SU-DHL-6 (cell line): ENCODE data around the gene SMAD1.

Experiments used
- H2AFZ ChIP-seq: fragments of 200-600 bp; sonication (generic); 2 replicates; pipeline ENCODE4 v1.6.1; 2014; ENCODE audit warnings: low read depth, mild to moderate bottlenecking, moderate library complexity, mixed read lengths, antibody characterized with exemption, low read length; ENCODE audit not compliant: severe bottlenecking
- H3F3A ChIP-seq: fragments of 200-600 bp; shearing (Covaris generic); 2 replicates; pipeline ENCODE4 v1.6.0; 2016; ENCODE audit warnings: antibody characterized with exemption, mild to moderate bottlenecking; ENCODE audit not compliant: insufficient read depth
- H3K27ac ChIP-seq: fragments of 200-600 bp; sonication (generic); 2 replicates; pipeline ENCODE4 v1.5.1; 2016; ENCODE audit warnings: low read depth, mild to moderate bottlenecking, low read length, moderate library complexity, mixed read lengths
- H3K27me3 ChIP-seq: fragments of 200-600 bp; sonication (generic), shearing (Covaris generic); 2 replicates; pipeline ENCODE4 v1.6.0; 2014; ENCODE audit warnings: mild to moderate bottlenecking, low read length
- H3K36me3 ChIP-seq: fragments of 200-600 bp; sonication (generic); 2 replicates; pipeline ENCODE4 v1.6.1; 2014; ENCODE audit warnings: mild to moderate bottlenecking, low read length, mixed read lengths
- H3K4me2 ChIP-seq: fragments of 300-600, 200-600 bp; shearing (Covaris generic), sonication (generic); 2 replicates; pipeline ENCODE4 v1.6.0; 2014; ENCODE audit warnings: low read length, low read depth, mild to moderate bottlenecking; ENCODE audit not compliant: poor library complexity, severe bottlenecking
- H3K4me3 ChIP-seq: fragments of 200-600 bp; sonication (generic); 2 replicates; pipeline ENCODE4 v1.5.1; 2014; ENCODE audit warnings: antibody characterized with exemption, low read length, mild to moderate bottlenecking, mixed read lengths; ENCODE audit not compliant: insufficient read depth, poor library complexity, severe bottlenecking
- H3K79me2 ChIP-seq: fragments of 200-600 bp; sonication (generic); 2 replicates; pipeline ENCODE4 v1.6.1; 2014; ENCODE audit warnings: mild to moderate bottlenecking, low read length, moderate library complexity; ENCODE audit not compliant: insufficient read depth
- H3K9ac ChIP-seq: fragments of 200-600 bp; sonication (generic); 2 replicates; pipeline ENCODE4 v1.7.0; 2014; ENCODE audit warnings: mild to moderate bottlenecking, low read length
- H3K9me2 ChIP-seq: fragments of 200-600 bp; sonication (generic); replicated peaks from 2 replicates; pipeline ENCODE4 v1.6.1; 2014; ENCODE audit warnings: low read length; ENCODE audit not compliant: insufficient read depth
- H3K9me3 ChIP-seq: fragments of 200-600 bp; sonication (generic); 2 replicates; pipeline ENCODE4 v1.6.1; 2014; ENCODE audit warnings: low read length, mixed read lengths; ENCODE audit not compliant: insufficient read depth
- H4K20me1 ChIP-seq: fragments of 200-600 bp; sonication (generic); 2 replicates; pipeline ENCODE4 v1.6.1; 2014; ENCODE audit warnings: low read depth, mild to moderate bottlenecking, antibody characterized with exemption, low read length, moderate library complexity, mixed read lengths
- CTCF ChIP-seq: fragments of 200-600 bp; sonication (generic); IDR thresholded peaks from one replicate; pipeline ENCODE4 v1.5.1; 2017; ENCODE audit warnings: antibody characterized with exemption, mild to moderate bottlenecking, low read length, moderate library complexity; ENCODE audit not compliant: insufficient read depth, poor library complexity, severe bottlenecking
- EZH2phosphoT487 ChIP-seq: fragments of 200-600 bp; sonication (generic), shearing (Covaris generic); conservative IDR thresholded peaks from 2 replicates; pipeline ENCODE4 v1.6.1; 2018; ENCODE audit warnings: mild to moderate bottlenecking, antibody characterized with exemption, low read length, moderate library complexity, mixed read lengths

Gene SMAD1

GRCh38 chr4:145497199-145498149, 15.8 kb downstream of the SMAD1 start:
- Histone ChIP-seq H3K79me2 (no peaks in the 10 kb centered on the region), H3K4me2 (no peak overlapping the region), H3K27me3 (no peaks in the 10 kb centered on the region), H4K20me1 (no peaks in the 10 kb centered on the region), H3K36me3 (no peaks in the 10 kb centered on the region), H3K9me3 (no peaks in the 10 kb centered on the region), H3K27ac (no peak overlapping the region), H3K9ac (no peak overlapping the region), H3K4me3 (no peak overlapping the region), H2AFZ (no peak overlapping the region), H3F3A (no peaks in the 10 kb centered on the region), H3K9me2 (no peaks in the 10 kb centered on the region)
- TF ChIP-seq CTCF (no peak), EZH2phosphoT487 (no peak)

GRCh38 chr4:145498430-145498829, 16.8 kb downstream of the SMAD1 start:
- H3K9ac ChIP-seq: no peak overlapping the region
- no peaks in the 10 kb centered on the region for H3K9me3 ChIP-seq
- no peaks in the 10 kb centered on the region for H3F3A ChIP-seq
- H4K20me1 ChIP-seq: no peaks in the 10 kb centered on the region
- no peak overlapping the region for H3K4me3 ChIP-seq
- no peak overlapping the region for H2AFZ ChIP-seq
- H3K79me2 ChIP-seq: no peaks in the 10 kb centered on the region
- H3K4me2 ChIP-seq: peak overlapping the region; percentile 11
- TF ChIP-seq CTCF (no peak), EZH2phosphoT487 (no peak)
- H3K27ac ChIP-seq: no peak overlapping the region
- no peaks in the 10 kb centered on the region for H3K27me3 ChIP-seq
- H3K9me2 ChIP-seq: no peaks in the 10 kb centered on the region
- H3K36me3 ChIP-seq: no peaks in the 10 kb centered on the region

DNA sequence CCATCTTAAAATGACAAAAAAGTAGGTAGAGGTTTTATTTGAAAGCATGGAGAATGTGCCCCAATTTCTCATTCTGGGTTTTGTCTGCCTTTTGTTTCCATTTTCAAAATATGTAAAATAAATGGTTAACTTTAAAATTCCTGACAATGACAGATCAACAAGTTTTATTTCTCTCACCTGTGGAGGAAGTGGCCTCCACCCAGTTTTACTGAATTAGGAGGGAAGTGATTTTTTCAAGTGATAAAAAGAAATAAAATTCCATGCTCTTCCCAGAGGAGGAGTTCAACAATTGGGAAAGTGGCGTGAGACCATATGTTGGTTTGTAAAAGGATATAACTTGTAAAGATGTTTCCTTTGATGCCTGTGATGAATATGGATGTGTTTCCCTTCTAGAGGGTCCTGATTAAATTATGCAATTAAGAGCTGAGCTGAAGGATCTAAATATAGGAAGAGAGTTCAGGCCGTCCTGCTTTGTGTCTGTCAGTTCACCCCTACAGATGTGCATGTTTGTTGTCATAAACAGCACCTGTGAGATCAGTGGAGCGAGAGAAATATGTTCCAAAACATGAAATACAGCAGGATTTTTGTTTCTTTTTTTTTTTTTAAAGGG, 19.5 kb downstream of the SMAD1 start:
- Histone ChIP-seq H2AFZ (no peak overlapping the region), H3K9ac (no peak overlapping the region), H3K36me3 (no peaks in the 10 kb centered on the region), H3K4me2 (peak overlapping the region; percentile 53), H3K9me2 (no peaks in the 10 kb centered on the region), H3K4me3 (peak overlapping the region; percentile 21), H3K27me3 (no peaks in the 10 kb centered on the region), H3F3A (no peaks in the 10 kb centered on the region), H3K9me3 (no peaks in the 10 kb centered on the region), H3K79me2 (no peaks in the 10 kb centered on the region), H4K20me1 (no peaks in the 10 kb centered on the region), H3K27ac (peak overlapping the region; percentile 66)
- TF ChIP-seq CTCF (no peak), EZH2phosphoT487 (no peak)
